ENCODE results near the gene RYR2.

DNA sequence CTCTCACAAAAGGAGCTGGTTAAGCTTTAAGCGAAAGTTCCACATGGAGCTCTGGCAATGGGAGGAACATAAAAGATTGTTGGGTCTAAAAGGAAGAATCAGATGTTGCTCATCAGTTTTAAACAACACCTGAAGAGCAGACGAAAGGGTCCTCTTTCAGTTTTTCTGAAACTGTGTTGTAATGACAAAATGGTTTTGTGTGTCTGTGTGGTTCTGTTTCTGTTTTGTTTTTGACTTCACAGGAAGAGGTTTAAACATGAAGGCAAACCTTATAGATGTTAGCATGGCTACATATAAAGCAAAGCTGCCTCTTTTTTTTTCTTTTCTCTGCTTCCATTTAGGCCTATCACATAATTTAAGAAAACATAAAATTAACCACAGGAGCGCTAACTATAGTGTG, 712.6 kb downstream of the RYR2 start:
- TF ChIP-seq SNAI2 (CRISPR knock-in tag; IDR thresholded peaks at IDR 0.05) (no peak), OSR1 (CRISPR knock-in tag; IDR thresholded peaks at IDR 0.05) (no peak), ARNTL (CRISPR knock-in tag; IDR thresholded peaks at IDR 0.05; ENCODE audit: borderline replicate concordance, low read depth) (no peak), PATZ1 (CRISPR knock-in tag; IDR thresholded peaks at IDR 0.05; ENCODE audit: borderline replicate concordance) (no peak)
- TF ChIP-seq, protein P1, sequence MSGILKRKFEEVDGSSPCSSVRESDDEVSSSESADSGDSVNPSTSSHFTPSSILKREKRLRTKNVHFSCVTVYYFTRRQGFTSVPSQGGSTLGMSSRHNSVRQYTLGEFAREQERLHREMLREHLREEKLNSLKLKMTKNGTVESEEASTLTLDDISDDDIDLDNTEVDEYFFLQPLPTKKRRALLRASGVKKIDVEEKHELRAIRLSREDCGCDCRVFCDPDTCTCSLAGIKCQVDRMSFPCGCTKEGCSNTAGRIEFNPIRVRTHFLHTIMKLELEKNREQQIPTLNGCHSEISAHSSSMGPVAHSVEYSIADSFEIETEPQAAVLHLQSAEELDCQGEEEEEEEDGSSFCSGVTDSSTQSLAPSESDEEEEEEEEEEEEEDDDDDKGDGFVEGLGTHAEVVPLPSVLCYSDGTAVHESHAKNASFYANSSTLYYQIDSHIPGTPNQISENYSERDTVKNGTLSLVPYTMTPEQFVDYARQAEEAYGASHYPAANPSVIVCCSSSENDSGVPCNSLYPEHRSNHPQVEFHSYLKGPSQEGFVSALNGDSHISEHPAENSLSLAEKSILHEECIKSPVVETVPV (CRISPR knock-in tag; IDR thresholded peaks at IDR 0.05) = no peak
